Caco-2 (cell line): Measurements from ENCODE around the gene DIS3L2. TPM values are rescaled to one million over a fixed set of nuclear protein-coding genes. Genes with fewer than 3 reads are reported as not detected.

Experiments used
- BruUV-seq: library from RNA; stranded (reverse); fragments of 400-500 nt; replicated peaks from 2 replicates; lab custom pipeline; 2021; lab: Mats Ljungman, UMichigan
- CTCF ChIA-PET: fragments of 300-600 bp; sonication (Branson Sonifier 250); formaldehyde crosslinking; loops from one replicate; lab custom pipeline; 2022; ENCODE audit warnings: antibody characterized with exemption; lab: Charles Lee
- POLR2A ChIA-PET: fragments of 300-600 bp; sonication (Branson Sonifier 250); formaldehyde crosslinking; loops from one replicate; lab custom pipeline; 2022; ENCODE audit warnings: antibody characterized with exemption; lab: Charles Lee
- DNase-seq, 2 experiments: peaks; one replicate each; pipeline versions ENCODE4 v3.0.0 to v3.0.0-alpha.2; 2020 to 2022
- H3K27me3 ChIP-seq: replicated peaks from 2 replicates; pipeline ENCODE4 v1.6.0; 2011; ENCODE audit warnings: low read length; ENCODE audit not compliant: control insufficient read depth, insufficient read depth
- H3K36me3 ChIP-seq: 2 replicates; pipeline ENCODE4 v1.5.1; 2011; ENCODE audit warnings: low read length; ENCODE audit not compliant: control insufficient read depth, insufficient read depth
- H3K4me1 ChIP-seq: fragments of 250-450 bp; sonication (Bioruptor Pico); 2 replicates; pipeline ENCODE4 v1.5.1; 2020; ENCODE audit warnings: mild to moderate bottlenecking
- H3K4me3 ChIP-seq: 2 replicates; pipeline ENCODE4 v1.5.1; 2011; ENCODE audit warnings: low read depth, mild to moderate bottlenecking, control low read depth, low read length
- H3K9me3 ChIP-seq: fragments of 250-450 bp; sonication (Bioruptor Pico); 2 replicates; pipeline ENCODE4 v1.5.1; 2020; ENCODE audit warnings: mild to moderate bottlenecking, moderate library complexity
- H3K27ac Mint-ChIP-seq: one replicate; pipeline ENCODE4 v1.8.0; 2022; ENCODE audit warnings: mixed read lengths; ENCODE audit not compliant: unreplicated experiment
- H3K27me3 Mint-ChIP-seq: one replicate; pipeline ENCODE4 v1.8.0; 2022; ENCODE audit warnings: mixed read lengths; ENCODE audit not compliant: insufficient read depth, unreplicated experiment
- H3K36me3 Mint-ChIP-seq: one replicate; pipeline ENCODE4 v1.8.0; 2022; ENCODE audit warnings: mild to moderate bottlenecking, mixed read lengths; ENCODE audit not compliant: insufficient read depth, unreplicated experiment
- H3K4me1 Mint-ChIP-seq: one replicate; pipeline ENCODE4 v1.8.0; 2022; ENCODE audit warnings: low read depth, mixed read lengths; ENCODE audit not compliant: unreplicated experiment
- H3K4me3 Mint-ChIP-seq: one replicate; pipeline ENCODE4 v1.8.0; 2022; ENCODE audit warnings: mild to moderate bottlenecking, moderate library complexity, mixed read lengths; ENCODE audit not compliant: unreplicated experiment
- H3K9me3 Mint-ChIP-seq: one replicate; pipeline ENCODE4 v1.8.0; 2022; ENCODE audit warnings: mixed read lengths; ENCODE audit not compliant: unreplicated experiment
- intact Hi-C: fragments of 100-400 bp; cut with micrococcal nuclease; formaldehyde crosslinking; loops from one replicate; pipeline ENCODE4 v1.10.0; 2022; ENCODE audit not compliant: unreplicated experiment
- total RNA-seq: library from RNA; stranded (reverse); gene quantifications from 2 replicates; pipeline ENCODE4 v1.2.3, GENCODE V29; 2022
- TF ChIP-seq, protein P1 (sequence below), 2 experiments: fragments of 200-600 bp in 1 of 2; IDR thresholded peaks; 1 replicate in 1 of 2; 2 replicates in 1 of 2; pipeline versions ENCODE4 v1.5.1 to v1.8.0; 2011 to 2022; ENCODE audit warnings: antibody characterized with exemption in 1 of 2, control low read depth in 1 of 2, inconsistent platforms in 1 of 2, low read depth in 1 of 2, low read length in 1 of 2, mild to moderate bottlenecking in 1 of 2, moderate library complexity in 1 of 2; ENCODE audit not compliant: insufficient read depth in 1 of 2, severe bottlenecking in 1 of 2, unreplicated experiment in 1 of 2

DIS3L2 gene
- total RNA-seq, 1 experiment from 2014 or later = 15.5 TPM

DNA sequence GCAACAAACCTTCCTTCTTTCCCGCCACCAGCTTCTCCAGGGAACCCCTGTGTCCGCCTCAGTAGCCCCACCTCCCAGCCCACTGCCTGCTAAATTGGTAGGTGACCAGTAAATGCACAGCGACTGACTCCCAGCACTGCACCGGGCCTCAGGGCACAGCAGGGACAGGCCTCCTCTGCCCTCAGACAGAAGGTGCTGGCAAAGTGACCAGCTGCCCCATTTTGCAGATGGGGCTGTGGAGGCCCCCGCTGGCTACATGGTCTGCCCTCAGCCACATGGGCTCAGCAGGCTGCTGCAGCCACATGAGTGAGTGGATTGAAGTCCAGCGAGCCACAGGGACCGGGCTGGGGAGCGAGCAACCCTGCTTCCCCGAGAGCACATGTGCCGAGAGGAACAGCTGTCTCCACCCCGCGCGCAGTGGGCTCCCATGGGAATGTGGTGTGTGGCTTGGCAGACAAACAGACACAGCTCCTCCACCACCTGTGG is 27.6 kb upstream of the DIS3L2 start:
- Mint-ChIP-seq H3K27ac (no peak overlapping the region), H3K36me3 (no peaks in the 10 kb centered on the region), H3K4me1 (no peaks in the 10 kb centered on the region), H3K4me3 (no peak overlapping the region), H3K9me3 (no peaks in the 10 kb centered on the region), H3K27me3 (peaks cover 2% of the 10 kb centered on the region)
- H3K36me3 ChIP-seq = no peaks in the 10 kb centered on the region
- ChIA-PET CTCF (no interaction called here), POLR2A (no interaction called here)
- H3K9me3 ChIP-seq = no peaks in the 10 kb centered on the region
- no peaks in the 10 kb centered on the region for H3K4me1 ChIP-seq
- TF ChIP-seq, protein P1, sequence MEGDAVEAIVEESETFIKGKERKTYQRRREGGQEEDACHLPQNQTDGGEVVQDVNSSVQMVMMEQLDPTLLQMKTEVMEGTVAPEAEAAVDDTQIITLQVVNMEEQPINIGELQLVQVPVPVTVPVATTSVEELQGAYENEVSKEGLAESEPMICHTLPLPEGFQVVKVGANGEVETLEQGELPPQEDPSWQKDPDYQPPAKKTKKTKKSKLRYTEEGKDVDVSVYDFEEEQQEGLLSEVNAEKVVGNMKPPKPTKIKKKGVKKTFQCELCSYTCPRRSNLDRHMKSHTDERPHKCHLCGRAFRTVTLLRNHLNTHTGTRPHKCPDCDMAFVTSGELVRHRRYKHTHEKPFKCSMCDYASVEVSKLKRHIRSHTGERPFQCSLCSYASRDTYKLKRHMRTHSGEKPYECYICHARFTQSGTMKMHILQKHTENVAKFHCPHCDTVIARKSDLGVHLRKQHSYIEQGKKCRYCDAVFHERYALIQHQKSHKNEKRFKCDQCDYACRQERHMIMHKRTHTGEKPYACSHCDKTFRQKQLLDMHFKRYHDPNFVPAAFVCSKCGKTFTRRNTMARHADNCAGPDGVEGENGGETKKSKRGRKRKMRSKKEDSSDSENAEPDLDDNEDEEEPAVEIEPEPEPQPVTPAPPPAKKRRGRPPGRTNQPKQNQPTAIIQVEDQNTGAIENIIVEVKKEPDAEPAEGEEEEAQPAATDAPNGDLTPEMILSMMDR (IDR thresholded peaks at IDR 0.05; ENCODE audit: insufficient read depth in 1 of 2, low read depth in 1 of 2, low read length in 1 of 2, severe bottlenecking in 1 of 2, unreplicated experiment in 1 of 2) = no peak
- H3K27me3 ChIP-seq = no peaks in the 10 kb centered on the region
- H3K4me3 ChIP-seq = no peak overlapping the region
- no TSS peak for BruUV-seq
- intact Hi-C loops = no loop called here
- no peak for DNase-seq

DNA sequence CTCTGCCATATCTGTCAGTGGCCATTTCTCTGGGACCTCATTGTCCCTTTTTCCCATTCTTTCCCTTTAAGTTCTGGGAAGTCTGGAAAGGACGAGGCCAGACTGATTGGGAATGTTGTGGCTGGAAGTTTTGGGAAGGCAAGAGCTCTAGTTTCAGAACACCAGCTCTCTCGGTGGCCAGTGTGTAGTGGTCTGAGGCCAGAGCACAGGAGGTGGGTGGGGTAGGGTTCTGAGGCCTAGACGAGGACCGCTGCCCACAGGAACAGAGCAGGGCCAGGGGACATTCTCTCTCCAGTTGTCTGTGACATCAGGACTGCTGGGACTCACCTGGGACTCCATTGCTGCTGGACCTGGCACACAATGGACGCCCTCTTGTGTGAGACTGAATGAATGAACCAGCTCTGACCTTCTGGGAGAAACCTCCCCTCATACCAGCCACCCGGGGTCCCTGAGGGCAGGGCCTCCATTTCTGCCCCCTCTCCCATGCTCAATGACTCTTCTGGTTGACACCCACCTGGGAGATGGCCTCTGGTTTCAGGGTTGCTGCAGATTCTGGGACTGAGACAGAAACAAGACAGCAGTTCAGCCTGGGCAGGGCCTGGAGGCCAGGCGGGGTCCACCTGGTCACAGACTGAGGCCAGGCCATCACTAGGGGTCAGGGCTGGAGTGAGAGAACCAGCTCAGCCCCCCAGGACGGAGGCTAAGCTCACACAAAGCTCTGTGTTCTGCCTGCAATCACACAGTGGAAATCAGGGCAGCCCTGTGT is 26.9 kb upstream of the DIS3L2 start:
- no peaks in the 10 kb centered on the region for H3K4me1 ChIP-seq
- H3K36me3 Mint-ChIP-seq = no peaks in the 10 kb centered on the region
- H3K27me3 Mint-ChIP-seq = peaks cover 3% of the 10 kb centered on the region
- no peak overlapping the region for H3K4me3 ChIP-seq
- no peaks in the 10 kb centered on the region for H3K27me3 ChIP-seq
- H3K27ac Mint-ChIP-seq = no peak overlapping the region
- TF ChIP-seq, protein P1 (IDR thresholded peaks at IDR 0.05; ENCODE audit: insufficient read depth in 1 of 2, low read depth in 1 of 2, low read length in 1 of 2, severe bottlenecking in 1 of 2, unreplicated experiment in 1 of 2) = no peak
- BruUV-seq = no TSS peak
- H3K4me3 Mint-ChIP-seq = no peak overlapping the region
- H3K4me1 Mint-ChIP-seq = no peaks in the 10 kb centered on the region
- ChIA-PET POLR2A (no interaction called here), CTCF (interaction anchor here (0.6 kb wide), 1 partner anchor 44 kb away, joined by 3 read pairs; no protein-coding TSS in a partner anchor)
- intact Hi-C loops = no loop called here
- no peak for DNase-seq
- H3K9me3 ChIP-seq = no peaks in the 10 kb centered on the region
- no peaks in the 10 kb centered on the region for H3K36me3 ChIP-seq
- no peaks in the 10 kb centered on the region for H3K9me3 Mint-ChIP-seq

DNA sequence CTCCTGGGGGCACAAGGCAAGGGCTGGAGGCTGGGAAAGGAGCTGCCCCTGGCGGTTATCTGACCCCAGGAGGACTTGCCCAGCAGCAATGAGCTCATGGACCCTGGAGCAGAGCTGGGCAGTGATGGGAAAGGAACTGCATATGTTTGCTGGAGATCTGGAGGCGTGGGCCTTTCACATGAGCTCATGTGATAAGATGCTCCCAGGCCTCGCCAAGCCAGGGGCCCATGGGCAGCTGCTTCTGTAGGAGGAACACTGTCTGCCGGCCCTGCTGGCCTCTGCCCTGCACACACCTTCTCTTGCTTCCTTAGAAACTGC is 26.3 kb upstream of the DIS3L2 start:
- no TSS peak for BruUV-seq
- Mint-ChIP-seq H3K4me3 (no peak overlapping the region), H3K9me3 (no peaks in the 10 kb centered on the region), H3K36me3 (no peaks in the 10 kb centered on the region), H3K27me3 (peaks cover 3% of the 10 kb centered on the region), H3K4me1 (no peaks in the 10 kb centered on the region), H3K27ac (no peak overlapping the region)
- Histone ChIP-seq H3K36me3 (no peaks in the 10 kb centered on the region), H3K4me1 (no peaks in the 10 kb centered on the region), H3K9me3 (no peaks in the 10 kb centered on the region), H3K27me3 (no peaks in the 10 kb centered on the region), H3K4me3 (no peak overlapping the region)
- intact Hi-C loops = no loop called here
- TF ChIP-seq, protein P1 (IDR thresholded peaks at IDR 0.05; ENCODE audit: insufficient read depth in 1 of 2, low read depth in 1 of 2, low read length in 1 of 2, severe bottlenecking in 1 of 2, unreplicated experiment in 1 of 2) = no peak
- CTCF ChIA-PET = interaction anchor here (0.6 kb wide), 1 partner anchor 9 kb away, joined by 8 read pairs; no protein-coding TSS in a partner anchor
- POLR2A ChIA-PET = no interaction called here
- DNase-seq = no peak
